ENCODE measurements around the gene NRF1.

Gene NRF1

GRCh38 chr7:129742256-129742655 lies 130.7 kb downstream of the NRF1 start:
- Histone ChIP-seq H3K4me1 (ENCODE audit: control insufficient read depth, insufficient read depth, low read length, poor library complexity, severe bottlenecking) (no peaks in the 10 kb centered on the region), H3K36me3 (ENCODE audit: control insufficient read depth, insufficient read depth, low read length) (peaks cover 23% of the 10 kb centered on the region), H3K27me3 (replicated peaks; ENCODE audit: control insufficient read depth, insufficient read depth, low read length, poor library complexity, severe bottlenecking) (no peaks in the 10 kb centered on the region), H3K9me3 (ENCODE audit: control insufficient read depth, low read length) (no peaks in the 10 kb centered on the region), H3K27ac (ENCODE audit: insufficient read depth, low read length, poor library complexity, severe bottlenecking) (no peak overlapping the region), H3K4me3 (ENCODE audit: insufficient read depth, low read depth, low read length, poor library complexity, severe bottlenecking) (no peak overlapping the region)
- no peak for DNase-seq

GRCh38 chr7:129746857-129747529 lies 135.5 kb downstream of the NRF1 start:
- Histone ChIP-seq H3K9me3 (ENCODE audit: control insufficient read depth, low read length) (no peaks in the 10 kb centered on the region), H3K27ac (ENCODE audit: insufficient read depth, low read length, poor library complexity, severe bottlenecking) (no peak overlapping the region), H3K4me1 (ENCODE audit: control insufficient read depth, insufficient read depth, low read length, poor library complexity, severe bottlenecking) (no peaks in the 10 kb centered on the region), H3K4me3 (ENCODE audit: insufficient read depth, low read depth, low read length, poor library complexity, severe bottlenecking) (no peak overlapping the region), H3K27me3 (replicated peaks; ENCODE audit: control insufficient read depth, insufficient read depth, low read length, poor library complexity, severe bottlenecking) (no peaks in the 10 kb centered on the region), H3K36me3 (ENCODE audit: control insufficient read depth, insufficient read depth, low read length) (peaks cover 9% of the 10 kb centered on the region)
- no peak for DNase-seq

- H3K4me1 ChIP-seq (ENCODE audit: control insufficient read depth, insufficient read depth, low read length, poor library complexity, severe bottlenecking): no peaks in the 10 kb centered on the region
- H3K27ac ChIP-seq (ENCODE audit: insufficient read depth, low read length, poor library complexity, severe bottlenecking): no peak overlapping the region
- H3K4me3 ChIP-seq (ENCODE audit: insufficient read depth, low read depth, low read length, poor library complexity, severe bottlenecking): no peak overlapping the region
- H3K36me3 ChIP-seq (ENCODE audit: control insufficient read depth, insufficient read depth, low read length): peaks cover 9% of the 10 kb centered on the region
- H3K27me3 ChIP-seq (replicated peaks; ENCODE audit: control insufficient read depth, insufficient read depth, low read length, poor library complexity, severe bottlenecking): no peaks in the 10 kb centered on the region
- no peaks in the 10 kb centered on the region for H3K9me3 ChIP-seq (ENCODE audit: control insufficient read depth, low read length)
- DNase-seq: no peak
These were observed 137.0 kb downstream of the NRF1 start for GRCh38 chr7:129748356-129749109.

- H3K36me3 ChIP-seq (ENCODE audit: control insufficient read depth, insufficient read depth, low read length): peaks cover 6% of the 10 kb centered on the region
- no peak overlapping the region for H3K27ac ChIP-seq (ENCODE audit: insufficient read depth, low read length, poor library complexity, severe bottlenecking)
- no peak for DNase-seq
- H3K4me3 ChIP-seq (ENCODE audit: insufficient read depth, low read depth, low read length, poor library complexity, severe bottlenecking): no peak overlapping the region
- H3K9me3 ChIP-seq (ENCODE audit: control insufficient read depth, low read length): no peaks in the 10 kb centered on the region
- H3K4me1 ChIP-seq (ENCODE audit: control insufficient read depth, insufficient read depth, low read length, poor library complexity, severe bottlenecking): no peaks in the 10 kb centered on the region
- H3K27me3 ChIP-seq (replicated peaks; ENCODE audit: control insufficient read depth, insufficient read depth, low read length, poor library complexity, severe bottlenecking): no peaks in the 10 kb centered on the region
These were observed 138.6 kb downstream of the NRF1 start for GRCh38 chr7:129750091-129750490.

GRCh38 chr7:129750501-129750900 lies 139.0 kb downstream of the NRF1 start:
- Histone ChIP-seq H3K4me3 (ENCODE audit: insufficient read depth, low read depth, low read length, poor library complexity, severe bottlenecking) (no peak overlapping the region), H3K27me3 (replicated peaks; ENCODE audit: control insufficient read depth, insufficient read depth, low read length, poor library complexity, severe bottlenecking) (no peaks in the 10 kb centered on the region), H3K9me3 (ENCODE audit: control insufficient read depth, low read length) (no peaks in the 10 kb centered on the region), H3K27ac (ENCODE audit: insufficient read depth, low read length, poor library complexity, severe bottlenecking) (no peak overlapping the region), H3K4me1 (ENCODE audit: control insufficient read depth, insufficient read depth, low read length, poor library complexity, severe bottlenecking) (no peaks in the 10 kb centered on the region), H3K36me3 (ENCODE audit: control insufficient read depth, insufficient read depth, low read length) (peaks cover 8% of the 10 kb centered on the region)
- DNase-seq: no peak

- no peaks in the 10 kb centered on the region for H3K9me3 ChIP-seq (ENCODE audit: control insufficient read depth, low read length)
- no peaks in the 10 kb centered on the region for H3K4me1 ChIP-seq (ENCODE audit: control insufficient read depth, insufficient read depth, low read length, poor library complexity, severe bottlenecking)
- H3K36me3 ChIP-seq (ENCODE audit: control insufficient read depth, insufficient read depth, low read length): peaks cover 15% of the 10 kb centered on the region
These were observed 140.4 kb downstream of the NRF1 start for GRCh38 chr7:129751916-129752315.

GRCh38 chr7:129752760-129753159 lies 141.2 kb downstream of the NRF1 start:
- Histone ChIP-seq H3K27ac (ENCODE audit: insufficient read depth, low read length, poor library complexity, severe bottlenecking) (no peak overlapping the region), H3K9me3 (ENCODE audit: control insufficient read depth, low read length) (no peaks in the 10 kb centered on the region), H3K36me3 (ENCODE audit: control insufficient read depth, insufficient read depth, low read length) (peaks cover 15% of the 10 kb centered on the region), H3K27me3 (replicated peaks; ENCODE audit: control insufficient read depth, insufficient read depth, low read length, poor library complexity, severe bottlenecking) (no peaks in the 10 kb centered on the region), H3K4me1 (ENCODE audit: control insufficient read depth, insufficient read depth, low read length, poor library complexity, severe bottlenecking) (no peaks in the 10 kb centered on the region), H3K4me3 (ENCODE audit: insufficient read depth, low read depth, low read length, poor library complexity, severe bottlenecking) (no peak overlapping the region)
- DNase-seq: no peak

More at GRCh38 chr7:129751916-129752315, 140.4 kb downstream of the NRF1 start:
- no peak overlapping the region for H3K4me3 ChIP-seq (ENCODE audit: insufficient read depth, low read depth, low read length, poor library complexity, severe bottlenecking)
- no peak for DNase-seq
- H3K27ac ChIP-seq (ENCODE audit: insufficient read depth, low read length, poor library complexity, severe bottlenecking): no peak overlapping the region
- H3K27me3 ChIP-seq (replicated peaks; ENCODE audit: control insufficient read depth, insufficient read depth, low read length, poor library complexity, severe bottlenecking): no peaks in the 10 kb centered on the region

- no peaks in the 10 kb centered on the region for H3K9me3 ChIP-seq (ENCODE audit: control insufficient read depth, low read length)
- no peaks in the 10 kb centered on the region for H3K4me1 ChIP-seq (ENCODE audit: control insufficient read depth, insufficient read depth, low read length, poor library complexity, severe bottlenecking)
- no peak overlapping the region for H3K27ac ChIP-seq (ENCODE audit: insufficient read depth, low read length, poor library complexity, severe bottlenecking)
- no peak for DNase-seq
- no peaks in the 10 kb centered on the region for H3K27me3 ChIP-seq (replicated peaks; ENCODE audit: control insufficient read depth, insufficient read depth, low read length, poor library complexity, severe bottlenecking)
- H3K4me3 ChIP-seq (ENCODE audit: insufficient read depth, low read depth, low read length, poor library complexity, severe bottlenecking): no peak overlapping the region
- peaks cover 15% of the 10 kb centered on the region for H3K36me3 ChIP-seq (ENCODE audit: control insufficient read depth, insufficient read depth, low read length)
These were observed 142.9 kb downstream of the NRF1 start for GRCh38 chr7:129754406-129754805.

GRCh38 chr7:129757991-129758390 lies 146.5 kb downstream of the NRF1 start:
- Histone ChIP-seq H3K36me3 (ENCODE audit: control insufficient read depth, insufficient read depth, low read length) (peaks cover 12% of the 10 kb centered on the region), H3K4me1 (ENCODE audit: control insufficient read depth, insufficient read depth, low read length, poor library complexity, severe bottlenecking) (no peaks in the 10 kb centered on the region), H3K9me3 (ENCODE audit: control insufficient read depth, low read length) (no peaks in the 10 kb centered on the region), H3K4me3 (ENCODE audit: insufficient read depth, low read depth, low read length, poor library complexity, severe bottlenecking) (no peak overlapping the region), H3K27ac (ENCODE audit: insufficient read depth, low read length, poor library complexity, severe bottlenecking) (no peak overlapping the region), H3K27me3 (replicated peaks; ENCODE audit: control insufficient read depth, insufficient read depth, low read length, poor library complexity, severe bottlenecking) (no peaks in the 10 kb centered on the region)
- DNase-seq: no peak

- Histone ChIP-seq H3K4me3 (ENCODE audit: insufficient read depth, low read depth, low read length, poor library complexity, severe bottlenecking) (no peak overlapping the region), H3K9me3 (ENCODE audit: control insufficient read depth, low read length) (no peaks in the 10 kb centered on the region), H3K4me1 (ENCODE audit: control insufficient read depth, insufficient read depth, low read length, poor library complexity, severe bottlenecking) (no peaks in the 10 kb centered on the region), H3K27ac (ENCODE audit: insufficient read depth, low read length, poor library complexity, severe bottlenecking) (no peak overlapping the region), H3K27me3 (replicated peaks; ENCODE audit: control insufficient read depth, insufficient read depth, low read length, poor library complexity, severe bottlenecking) (no peaks in the 10 kb centered on the region), H3K36me3 (ENCODE audit: control insufficient read depth, insufficient read depth, low read length) (no peaks in the 10 kb centered on the region)
- DNase-seq: no peak
These were observed 151.0 kb downstream of the NRF1 start for GRCh38 chr7:129762387-129762969.
